Esophagus mucosa (tissue), 1 donor: ENCODE results near the gene NTRK1. TPM values are rescaled to one million over a fixed set of nuclear protein-coding genes. Genes with fewer than 3 reads are reported as not detected.

Source experiments
- ATAC-seq: fragments of 200-7000 bp; cut with Tn5 transposase; one replicate; pipeline ENCODE4 v1.9.1; 2020
- total RNA-seq: library from RNA; stranded (reverse); gene quantifications from one replicate; pipeline ENCODE4 v1.2.4, GENCODE V29; 2023
- donor health status: DM: yes; HTN: yes; CAD: no.

The NTRK1 gene
- total RNA-seq, 1 donor from 2014 or later = 0.16 TPM

DNA sequence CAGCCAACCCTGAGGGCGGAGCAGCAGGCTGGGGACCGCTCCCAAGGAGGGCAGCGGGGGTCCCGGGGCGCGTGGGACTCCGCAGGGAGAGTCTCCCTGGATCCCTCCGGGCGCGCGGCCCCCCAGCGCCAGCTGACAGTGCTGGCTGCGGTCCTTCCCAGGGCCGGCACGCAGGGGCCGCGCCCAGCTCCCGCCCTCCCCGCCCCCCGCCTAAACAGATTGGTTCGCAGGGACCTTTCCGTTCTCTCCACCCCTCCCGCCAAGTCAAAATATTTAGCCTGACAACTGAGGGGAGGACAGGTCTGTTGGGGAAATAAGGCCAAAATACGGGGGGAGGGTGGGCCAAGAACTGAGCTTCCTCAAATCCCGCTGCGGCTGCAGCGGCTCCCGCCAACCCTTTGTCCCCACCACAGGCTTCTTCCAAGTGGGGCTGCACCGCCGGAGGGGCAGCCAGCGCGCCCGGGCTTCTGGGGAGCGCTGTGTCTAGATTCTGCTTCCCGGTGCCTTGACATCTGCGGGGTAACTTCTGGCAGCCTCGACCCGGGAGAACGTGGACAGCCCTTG, 1.6 kb upstream of the NTRK1 start, which contains the start of gene INSRR:
TSS of gene INSRR (minus strand) at position 159 of the 564 bp plus-strand sequence. CDS start 496 bp downstream, outside the sequence.
- no peak for ATAC-seq

DNA sequence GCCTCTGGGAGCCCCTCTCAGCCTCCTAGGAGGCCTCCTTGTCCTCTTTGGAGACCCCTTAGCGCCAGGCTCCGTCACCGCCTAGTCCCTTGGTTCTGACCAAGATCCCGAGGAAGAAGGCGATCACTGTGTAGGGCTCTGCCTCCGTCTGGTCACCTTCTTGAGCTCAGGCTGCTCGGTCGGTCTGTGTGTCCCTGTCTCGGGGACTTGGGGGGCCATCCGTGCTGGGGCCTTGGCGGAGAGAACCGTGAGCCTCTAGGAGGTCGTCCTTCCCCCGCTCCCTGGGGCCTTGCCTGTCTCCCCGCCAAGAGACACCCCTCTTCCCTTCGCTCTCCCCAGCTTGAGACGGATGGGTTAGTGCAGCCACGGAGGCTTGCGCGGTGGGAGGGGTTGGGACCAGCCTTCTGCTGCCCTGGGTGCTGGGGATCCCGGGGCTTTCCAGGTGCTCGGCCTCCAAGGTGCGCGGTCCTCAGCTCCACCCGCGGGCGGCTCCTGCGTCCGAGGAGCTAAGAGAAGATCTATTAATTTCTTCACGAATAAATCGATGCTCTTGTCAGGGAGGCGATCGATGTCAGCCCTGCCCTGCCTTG, 1.0 kb upstream of the NTRK1 start:
- ATAC-seq = no peak

DNA sequence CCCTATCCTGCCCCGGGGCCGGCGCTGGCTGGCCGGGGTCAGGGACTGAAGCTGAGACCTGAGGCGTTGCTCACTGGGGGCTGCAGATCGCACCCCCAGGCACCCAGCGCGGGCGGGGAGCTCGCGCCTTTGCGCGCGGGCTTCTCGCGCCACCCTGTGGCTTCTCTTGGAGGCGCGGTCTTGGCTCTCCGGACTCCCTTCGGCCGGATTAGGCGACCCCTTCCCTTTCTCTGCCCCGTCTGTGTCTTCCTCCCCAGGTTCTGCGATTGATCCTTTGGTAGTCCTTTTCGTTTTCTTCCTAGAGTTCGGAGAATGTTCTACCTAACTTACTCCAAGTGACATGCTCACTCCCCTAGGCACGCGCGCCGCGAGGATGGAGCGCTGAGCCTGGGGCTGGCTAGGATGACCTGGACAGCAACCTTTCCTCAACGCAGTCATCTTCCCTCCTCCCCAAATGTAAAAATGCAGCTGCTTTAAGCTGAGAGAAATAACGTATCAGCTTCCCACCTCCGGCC, 495 bp upstream of the NTRK1 start:
- ATAC-seq = peak; percentile 34

DNA sequence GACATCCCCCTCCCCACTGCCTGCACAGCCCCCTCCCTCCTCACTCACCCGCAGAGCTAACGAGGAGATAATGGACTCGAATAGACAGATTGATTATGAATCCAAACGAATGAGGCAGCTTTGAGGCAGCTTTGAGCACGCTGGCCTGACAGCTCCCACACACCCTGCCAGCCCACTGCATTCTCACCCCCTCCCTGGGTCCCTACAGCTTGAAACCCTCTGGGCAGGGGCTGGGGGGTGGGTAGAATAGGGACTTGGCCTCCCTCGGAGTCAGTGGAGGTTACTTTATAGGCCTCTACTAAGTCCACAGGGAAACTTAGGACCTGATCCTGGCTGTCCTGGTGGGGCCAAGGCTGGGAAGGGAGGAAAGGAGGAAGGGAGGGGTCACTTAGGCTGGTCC, 1.9 kb downstream of the NTRK1 start:
- no peak for ATAC-seq

DNA sequence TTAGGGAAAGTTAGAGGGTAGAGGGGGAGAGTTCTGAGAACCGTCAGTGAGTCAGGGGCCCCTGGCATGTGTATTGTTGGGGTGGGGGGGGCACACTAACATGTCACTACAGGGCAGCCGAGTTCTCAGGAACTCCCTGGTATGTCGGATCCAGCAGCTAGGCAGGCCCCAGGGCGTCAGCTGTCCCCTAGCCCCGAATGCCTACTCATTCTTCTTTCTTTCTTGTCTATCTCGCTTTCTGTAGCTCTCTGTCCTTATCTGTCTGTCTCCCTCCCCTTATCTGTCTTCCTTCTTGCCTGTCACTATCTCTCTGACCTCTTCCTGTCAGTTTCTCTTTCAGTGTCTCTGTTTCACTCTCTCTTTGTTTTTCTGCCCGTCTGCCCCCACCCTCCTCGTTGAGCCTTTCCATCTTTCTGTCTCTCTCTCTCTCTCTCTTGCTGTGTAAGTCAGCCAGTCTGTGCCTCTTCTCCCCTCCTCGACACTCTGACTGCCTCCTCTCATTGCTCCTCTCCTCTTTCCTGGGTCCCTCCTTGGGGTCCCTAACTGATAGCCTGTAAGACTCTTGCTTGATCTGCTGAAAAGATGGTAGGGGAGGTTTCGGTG, 2.4 kb downstream of the NTRK1 start:
- ATAC-seq = no peak

DNA sequence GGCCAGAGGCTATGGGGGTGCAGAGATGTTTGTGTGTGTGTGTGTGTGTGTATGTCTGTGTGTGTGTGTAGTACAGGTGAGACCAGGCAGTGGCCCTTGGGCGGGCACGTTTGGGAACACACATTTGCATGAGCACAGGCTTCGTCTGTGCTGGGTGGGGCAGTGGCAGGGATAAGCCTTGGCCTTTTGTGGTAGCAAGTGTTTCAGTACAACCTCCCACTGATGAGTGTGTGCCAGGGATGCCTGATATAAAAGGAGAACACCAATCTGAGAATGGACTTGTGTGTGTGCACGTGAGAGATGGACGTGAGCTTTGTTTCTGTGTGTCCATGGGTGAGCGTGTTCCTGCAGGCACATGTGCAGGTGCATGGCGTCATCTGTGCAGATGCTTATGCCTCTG, 3.0 kb downstream of the NTRK1 start:
- ATAC-seq = no peak

DNA sequence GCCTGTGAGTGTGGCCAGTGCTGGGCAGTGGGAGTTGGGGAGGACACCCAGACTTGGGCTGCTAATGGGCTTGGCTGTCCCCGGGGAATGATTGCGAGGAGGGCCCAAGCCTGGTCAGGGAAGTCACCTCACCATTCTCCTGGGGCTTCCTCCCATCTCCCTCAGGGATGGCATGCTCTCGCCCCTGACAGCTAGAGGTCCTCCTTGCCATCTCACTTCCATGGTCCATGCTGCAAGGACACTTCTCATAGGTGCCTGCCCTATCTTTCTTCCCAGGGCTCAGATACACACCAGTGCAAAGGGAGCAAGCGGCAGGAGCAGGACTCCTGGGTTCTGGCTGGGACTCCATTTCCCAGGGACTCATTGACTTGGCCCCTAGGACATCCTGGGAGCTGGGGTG, 4.1 kb downstream of the NTRK1 start:
- no peak for ATAC-seq

DNA sequence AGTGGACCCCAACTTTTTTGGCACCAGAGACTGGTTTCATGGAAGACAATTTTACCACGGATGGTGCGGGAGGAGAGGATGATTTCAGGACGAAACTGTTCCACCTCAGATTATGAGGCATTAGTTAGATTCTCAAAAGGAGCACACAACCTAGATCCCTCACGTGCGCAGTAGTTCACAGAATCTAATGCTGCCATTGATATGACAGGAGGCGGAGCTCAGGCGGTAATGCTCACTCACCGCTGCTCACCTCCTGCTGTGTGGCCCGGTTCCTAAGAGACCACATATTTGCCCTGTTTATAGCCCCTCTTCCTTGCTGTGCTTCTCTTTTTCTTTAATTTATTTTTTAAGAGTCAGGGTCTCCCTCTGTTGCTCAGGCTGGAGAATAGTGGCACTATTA, 4.6 kb downstream of the NTRK1 start:
- no peak for ATAC-seq

DNA sequence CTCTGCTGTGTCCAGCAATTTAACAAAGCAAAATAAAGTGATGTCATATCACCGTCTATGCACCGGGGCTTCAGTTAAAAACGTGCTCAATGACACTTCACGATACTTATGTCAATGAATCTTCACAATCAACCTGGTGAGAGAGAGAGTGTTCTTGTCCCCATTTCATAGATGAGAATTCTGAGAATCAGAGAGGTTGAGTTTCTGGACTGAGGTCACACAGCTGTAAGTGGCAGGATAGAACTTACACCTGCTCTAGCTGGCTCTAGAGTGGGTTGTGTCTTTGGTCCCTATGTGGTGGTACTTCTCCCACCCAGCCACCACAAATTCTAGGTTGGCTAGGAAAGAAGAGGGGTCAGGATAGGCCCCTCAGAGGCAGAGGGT, 5.2 kb downstream of the NTRK1 start:
- ATAC-seq = no peak

DNA sequence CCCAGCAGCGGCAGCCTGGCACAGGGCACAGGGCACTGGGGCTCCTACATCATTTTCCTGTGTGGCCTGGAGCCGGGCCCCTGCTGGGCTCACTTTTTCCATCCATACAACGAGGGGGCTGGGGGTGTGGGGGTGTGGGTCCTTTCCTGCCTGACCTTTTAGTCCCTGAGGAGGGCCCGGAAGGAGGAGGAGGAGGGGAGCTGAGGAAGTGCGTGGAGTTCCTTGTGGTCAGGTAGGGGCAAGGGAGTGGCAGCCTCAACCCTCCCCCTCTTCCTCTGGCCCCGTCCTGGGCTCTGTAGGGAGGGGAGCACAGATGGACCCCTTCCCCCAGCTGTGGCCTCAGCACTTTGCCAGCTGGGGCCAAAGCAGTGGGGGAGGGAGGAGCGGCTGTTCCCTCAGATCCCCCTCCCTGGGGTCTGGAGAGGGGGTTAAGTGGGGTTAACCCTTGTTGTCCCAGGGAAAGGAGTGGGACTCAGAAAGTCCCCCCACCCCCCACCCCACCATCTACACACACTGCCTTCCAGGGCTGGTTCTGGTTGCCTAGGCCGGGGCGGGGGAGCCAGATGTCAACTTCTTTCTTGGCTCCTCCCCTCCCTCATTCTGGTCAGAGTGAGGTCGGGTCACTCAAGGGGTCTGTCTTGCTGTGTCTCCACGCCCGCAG, 5.7 kb downstream of the NTRK1 start:
- ATAC-seq = no peak

DNA sequence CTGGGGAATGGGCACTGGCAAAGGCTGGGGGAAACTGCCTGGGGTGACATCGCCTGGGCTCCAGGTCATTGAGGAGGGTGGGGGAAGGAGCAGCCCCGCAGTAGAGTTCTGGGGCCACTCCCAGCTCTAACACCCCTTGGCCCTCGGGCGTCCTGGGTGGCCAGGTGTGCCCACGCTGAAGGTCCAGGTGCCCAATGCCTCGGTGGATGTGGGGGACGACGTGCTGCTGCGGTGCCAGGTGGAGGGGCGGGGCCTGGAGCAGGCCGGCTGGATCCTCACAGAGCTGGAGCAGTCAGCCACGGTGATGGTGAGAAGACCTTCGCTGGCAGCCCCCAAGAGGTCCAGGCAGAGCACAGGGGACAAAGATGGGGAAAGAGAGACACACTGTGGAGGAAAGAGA, 7.7 kb downstream of the NTRK1 start:
- ATAC-seq = no peak

DNA sequence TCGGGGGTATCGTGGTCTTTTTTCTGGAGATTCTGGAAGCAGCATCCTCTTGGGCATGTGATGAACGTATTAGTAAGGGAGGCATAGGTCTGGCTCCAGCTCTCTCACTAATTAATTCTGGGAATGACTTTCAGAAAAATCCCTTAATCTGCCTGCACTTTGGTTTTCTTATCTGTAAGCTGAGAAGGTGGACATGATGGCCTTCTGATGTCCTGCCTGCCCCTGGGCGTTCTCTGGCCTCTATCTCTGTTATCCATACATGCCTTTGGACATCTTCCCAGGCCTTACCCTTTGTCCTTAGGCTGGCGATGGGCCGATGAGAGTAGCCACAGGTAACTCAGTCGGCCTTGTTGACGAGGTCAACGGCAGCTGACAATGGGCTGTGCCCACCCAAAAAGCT, 8.8 kb downstream of the NTRK1 start:
- ATAC-seq = no peak

DNA sequence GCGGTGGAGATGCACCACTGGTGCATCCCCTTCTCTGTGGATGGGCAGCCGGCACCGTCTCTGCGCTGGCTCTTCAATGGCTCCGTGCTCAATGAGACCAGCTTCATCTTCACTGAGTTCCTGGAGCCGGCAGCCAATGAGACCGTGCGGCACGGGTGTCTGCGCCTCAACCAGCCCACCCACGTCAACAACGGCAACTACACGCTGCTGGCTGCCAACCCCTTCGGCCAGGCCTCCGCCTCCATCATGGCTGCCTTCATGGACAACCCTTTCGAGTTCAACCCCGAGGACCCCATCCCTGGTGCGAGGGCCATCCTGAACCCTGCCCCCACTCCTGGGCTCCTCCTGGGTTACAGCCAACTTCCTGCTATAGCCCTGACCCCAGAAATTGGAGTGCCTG, 13.0 kb downstream of the NTRK1 start:
- ATAC-seq = no peak

DNA sequence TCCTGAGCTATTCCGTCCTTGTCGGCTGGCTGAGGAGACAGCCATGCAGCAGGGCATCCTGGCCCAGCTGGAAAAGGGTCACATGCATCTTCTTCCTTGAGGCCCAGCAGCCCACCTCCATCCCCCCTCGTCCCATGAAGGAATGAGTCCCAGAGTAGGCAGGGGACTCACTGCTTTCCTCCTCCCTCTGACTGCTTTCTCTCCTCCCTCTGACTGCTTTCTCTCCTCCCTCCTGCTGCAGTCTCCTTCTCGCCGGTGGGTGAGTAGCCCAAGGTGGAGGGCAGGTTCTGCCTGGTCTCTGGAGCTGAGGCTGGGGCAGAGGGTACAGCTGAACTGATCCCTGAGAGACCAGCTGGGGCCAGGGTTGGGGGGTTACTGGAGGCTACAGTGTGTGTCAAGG, 13.5 kb downstream of the NTRK1 start:
- no peak for ATAC-seq

DNA sequence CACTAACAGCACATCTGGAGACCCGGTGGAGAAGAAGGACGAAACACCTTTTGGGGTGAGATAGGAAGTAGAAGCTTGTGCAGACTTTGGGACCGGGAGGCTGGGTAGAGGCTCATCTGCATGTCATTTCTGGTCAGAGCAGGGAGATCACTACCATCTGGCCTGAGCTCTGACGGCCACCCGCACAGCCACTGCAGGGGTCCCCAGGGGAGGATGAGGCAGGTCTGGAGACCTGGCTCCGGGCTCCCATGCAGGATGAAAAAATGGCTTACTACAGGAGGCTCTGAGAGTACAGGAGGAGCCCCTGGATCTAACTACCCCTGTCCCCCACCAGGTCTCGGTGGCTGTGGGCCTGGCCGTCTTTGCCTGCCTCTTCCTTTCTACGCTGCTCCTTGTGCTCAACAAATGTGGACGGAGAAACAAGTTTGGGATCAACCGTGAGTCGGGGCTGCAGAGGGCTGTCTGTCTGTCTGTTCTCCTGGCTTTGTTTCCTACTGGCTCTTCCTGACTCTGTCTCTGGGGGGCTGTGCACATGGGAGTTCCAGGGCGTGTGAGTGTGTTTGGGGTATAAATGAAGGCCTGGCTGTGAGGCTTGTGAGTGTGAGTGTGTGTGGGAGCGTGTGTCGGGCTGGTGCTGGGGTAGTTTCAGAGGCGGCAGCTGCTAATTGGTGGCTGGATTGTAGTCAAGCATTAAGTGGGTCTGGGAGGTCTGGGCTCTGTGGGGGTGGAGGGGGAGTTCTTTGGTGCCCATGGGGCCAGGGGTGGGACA, 14.1 kb downstream of the NTRK1 start:
- ATAC-seq = no peak

DNA sequence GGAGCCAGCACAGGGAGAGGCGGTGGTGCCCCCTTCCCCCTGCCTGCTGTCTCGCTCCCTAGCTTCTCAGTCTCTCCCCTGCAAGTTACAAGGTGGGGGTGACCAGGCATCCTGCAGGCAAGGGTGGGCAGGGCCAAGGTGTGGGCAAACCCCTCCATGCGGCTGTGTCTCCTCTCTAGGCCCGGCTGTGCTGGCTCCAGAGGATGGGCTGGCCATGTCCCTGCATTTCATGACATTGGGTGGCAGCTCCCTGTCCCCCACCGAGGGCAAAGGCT, 14.6 kb downstream of the NTRK1 start:
- ATAC-seq = no peak

DNA sequence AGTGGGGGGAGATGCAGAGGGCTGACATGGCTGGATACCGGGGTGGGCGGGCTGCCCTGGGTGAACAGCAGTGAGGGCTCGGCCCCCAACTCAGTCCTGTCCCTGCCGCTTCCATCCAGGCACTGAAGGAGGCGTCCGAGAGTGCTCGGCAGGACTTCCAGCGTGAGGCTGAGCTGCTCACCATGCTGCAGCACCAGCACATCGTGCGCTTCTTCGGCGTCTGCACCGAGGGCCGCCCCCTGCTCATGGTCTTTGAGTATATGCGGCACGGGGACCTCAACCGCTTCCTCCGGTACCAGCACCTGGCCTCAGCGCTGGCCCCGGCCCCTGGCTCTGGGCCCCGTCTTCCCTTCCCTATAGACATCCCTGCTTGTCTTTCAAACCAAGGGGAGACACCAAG, 15.6 kb downstream of the NTRK1 start:
- no peak for ATAC-seq

DNA sequence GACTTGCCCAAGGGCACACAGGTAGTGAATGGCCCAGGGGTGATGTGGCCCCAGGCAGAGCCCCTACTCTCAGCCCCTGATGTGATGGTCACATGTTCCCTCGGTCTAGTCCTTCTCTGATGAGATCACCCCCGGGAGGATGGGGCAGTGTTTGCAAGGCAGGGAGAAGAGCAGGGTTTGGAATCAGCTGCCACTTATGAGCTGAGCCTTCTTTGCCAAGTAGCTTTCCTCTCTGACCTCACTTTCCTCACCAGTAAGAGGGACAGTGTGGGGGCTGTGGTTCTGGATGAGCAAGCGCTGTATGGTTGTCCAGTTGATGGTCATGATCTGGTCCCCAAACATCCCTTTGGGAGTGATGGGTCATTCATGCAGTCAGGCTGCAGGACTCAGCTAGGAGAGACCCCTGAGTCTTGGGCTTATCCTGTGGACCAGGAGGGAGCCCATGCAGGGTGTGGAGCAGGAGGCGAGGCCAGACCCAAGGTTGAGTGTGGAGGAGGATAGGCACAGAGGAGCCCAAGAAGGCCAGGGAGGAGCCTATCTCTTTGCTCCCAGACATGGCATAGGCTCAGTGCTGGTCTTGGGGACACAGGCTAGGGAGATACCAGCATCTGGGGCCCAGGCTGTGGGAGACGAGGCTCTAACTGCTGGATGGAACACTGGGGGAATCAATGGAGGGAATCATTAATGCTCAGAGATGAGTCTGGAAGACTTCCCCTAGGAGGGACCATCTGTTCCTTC, 16.9 kb downstream of the NTRK1 start:
- ATAC-seq = no peak

DNA sequence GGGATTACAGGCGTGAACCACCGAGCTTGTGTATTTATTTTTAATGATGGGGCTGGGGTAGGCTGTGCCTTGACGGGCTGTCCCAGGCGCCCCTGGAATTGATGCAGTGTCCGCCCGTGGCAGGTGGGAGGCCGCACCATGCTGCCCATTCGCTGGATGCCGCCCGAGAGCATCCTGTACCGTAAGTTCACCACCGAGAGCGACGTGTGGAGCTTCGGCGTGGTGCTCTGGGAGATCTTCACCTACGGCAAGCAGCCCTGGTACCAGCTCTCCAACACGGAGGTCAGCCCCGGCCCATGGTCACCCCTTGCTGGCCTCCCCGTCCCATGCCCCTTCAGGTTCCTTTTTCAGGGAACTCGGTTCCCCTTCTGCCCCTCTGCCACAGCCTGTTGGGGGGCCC, 19.2 kb downstream of the NTRK1 start:
- ATAC-seq = no peak

DNA sequence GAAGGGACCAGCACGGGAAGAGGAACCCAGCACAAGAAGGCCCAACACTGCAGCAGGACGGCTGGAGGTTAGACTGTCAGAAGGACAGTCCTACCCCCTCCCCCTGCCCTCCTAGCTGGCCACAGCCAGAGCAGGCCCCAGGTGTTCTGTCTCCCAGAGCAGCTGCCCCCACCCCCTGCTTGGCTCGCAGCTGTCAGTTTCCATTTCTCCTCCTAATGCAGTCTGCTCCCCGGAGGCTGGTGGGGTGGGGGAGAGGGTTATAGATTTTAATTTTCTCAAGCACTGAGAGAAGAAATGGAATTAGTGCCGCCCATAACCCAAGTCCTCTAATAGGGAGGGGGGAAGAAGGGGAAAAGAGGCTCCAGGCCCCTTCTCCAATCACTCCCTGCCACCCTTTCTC, 19.8 kb downstream of the NTRK1 start:
- no peak for ATAC-seq

DNA sequence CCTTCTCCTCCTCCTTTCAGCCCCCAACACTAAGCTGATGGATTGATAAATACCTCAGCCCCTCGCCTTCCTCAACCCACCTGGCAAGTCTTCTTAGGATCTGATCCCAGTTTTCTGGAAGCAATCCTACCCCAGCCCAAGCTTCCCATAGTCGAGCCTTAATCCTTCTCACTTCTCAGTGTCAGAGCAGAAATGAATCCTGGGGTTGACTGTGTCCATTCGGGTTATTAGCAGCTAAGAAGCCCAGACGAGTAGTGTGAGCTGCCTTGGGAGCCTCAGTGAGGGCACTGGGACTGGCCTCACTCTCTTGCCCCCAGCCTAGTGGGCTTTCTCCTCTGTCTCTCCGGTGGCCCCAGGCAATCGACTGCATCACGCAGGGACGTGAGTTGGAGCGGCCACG, 20.4 kb downstream of the NTRK1 start:
- no peak for ATAC-seq

DNA sequence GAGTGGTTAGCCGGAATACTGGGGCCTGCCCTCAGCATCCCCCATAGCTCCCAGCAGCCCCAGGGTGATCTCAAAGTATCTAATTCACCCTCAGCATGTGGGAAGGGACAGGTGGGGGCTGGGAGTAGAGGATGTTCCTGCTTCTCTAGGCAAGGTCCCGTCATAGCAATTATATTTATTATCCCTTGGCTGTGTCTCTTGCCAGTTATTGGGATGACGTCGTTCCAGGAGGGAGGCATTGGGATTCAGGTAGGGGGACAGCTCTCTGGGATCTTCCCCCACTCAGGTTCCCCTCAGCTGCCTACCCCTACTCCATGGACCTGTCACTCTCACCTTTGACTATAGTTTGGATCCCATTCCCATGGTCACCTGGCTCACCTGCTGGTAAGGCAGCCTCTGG, 21.0 kb downstream of the NTRK1 start:
- no peak for ATAC-seq

DNA sequence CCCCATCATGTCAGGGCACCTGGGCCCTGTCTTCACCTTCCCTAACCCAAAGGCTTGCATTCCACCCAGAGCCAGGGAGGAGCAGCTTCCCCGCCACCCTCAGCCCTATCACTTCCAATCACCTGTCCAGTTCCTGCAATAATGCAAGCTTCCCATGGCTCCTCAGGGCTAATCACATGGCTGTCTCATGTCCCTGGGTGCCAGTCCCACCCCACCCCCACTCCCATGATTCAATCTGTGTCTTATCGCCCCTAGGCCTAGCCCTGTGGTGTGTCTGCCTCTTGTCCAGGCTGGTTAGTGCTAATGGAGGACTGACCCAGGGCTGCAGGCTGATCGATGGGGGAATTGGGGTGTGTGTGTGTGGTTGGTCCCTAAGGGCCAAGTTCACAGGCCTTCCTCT, 21.9 kb downstream of the NTRK1 start:
- ATAC-seq = no peak
